ENCODE data around the gene MEF2B. TPM values are rescaled to one million over a fixed set of nuclear protein-coding genes. Genes with fewer than 3 reads are reported as not detected.
A peak's percentile ranks its signal among the peaks of the same experiment; 100 is the strongest.

Gene MEF2B
- total RNA-seq, 3 donors from 2014 or later = 1.5 to 3.0 (median 2.5) TPM

GRCh38 chr19:19167612-19168011 lies 2.5 kb downstream of the MEF2B start:
- Histone ChIP-seq H3K4me3 (no peak overlapping the region), H3K9me3 (no peaks in the 10 kb centered on the region), H3K4me1 (ENCODE audit: low read depth) (peaks cover 6% of the 10 kb centered on the region), H3K36me3 (ENCODE audit: low read depth) (no peaks in the 10 kb centered on the region)
- no peak for DNase-seq
- TF ChIP-seq CTCF (IDR thresholded peaks at IDR 0.05) = no peak
- no peak for ATAC-seq
- intact Hi-C loops (cut with DNase I, micrococcal nuclease) = no loop called here

GRCh38 chr19:19165396-19165795 lies 4.7 kb downstream of the MEF2B start:
- peaks cover 6% of the 10 kb centered on the region for H3K4me1 ChIP-seq (ENCODE audit: low read depth)
- TF ChIP-seq CTCF (IDR thresholded peaks at IDR 0.05) = no peak
- intact Hi-C loops (cut with DNase I, micrococcal nuclease) = no loop called here
- no peaks in the 10 kb centered on the region for H3K36me3 ChIP-seq (ENCODE audit: low read depth)
- no peak overlapping the region for H3K4me3 ChIP-seq
- ATAC-seq (no peak), DNase-seq (no peak)
- no peaks in the 10 kb centered on the region for H3K9me3 ChIP-seq

GRCh38 chr19:19162495-19162894 lies 7.6 kb downstream of the MEF2B start:
- Histone ChIP-seq H3K9me3 (no peaks in the 10 kb centered on the region), H3K4me3 (no peak overlapping the region), H3K4me1 (ENCODE audit: low read depth) (no peaks in the 10 kb centered on the region), H3K36me3 (ENCODE audit: low read depth) (no peaks in the 10 kb centered on the region)
- TF ChIP-seq CTCF (IDR thresholded peaks at IDR 0.05) = no peak
- ATAC-seq = no peak
- intact Hi-C loops (cut with DNase I, micrococcal nuclease) = no loop called here
- no peak for DNase-seq

- Histone ChIP-seq H3K4me1 (ENCODE audit: low read depth) (no peaks in the 10 kb centered on the region), H3K4me3 (no peak overlapping the region), H3K9me3 (no peaks in the 10 kb centered on the region), H3K36me3 (ENCODE audit: low read depth) (no peaks in the 10 kb centered on the region)
- intact Hi-C loops (cut with DNase I, micrococcal nuclease) = no loop called here
- no peak for DNase-seq
- no peak for TF ChIP-seq CTCF (IDR thresholded peaks at IDR 0.05)
- ATAC-seq = peak; percentile 44
Measured at GRCh38 chr19:19160461-19161035, 9.5 kb downstream of the MEF2B start.

- H3K36me3 ChIP-seq (ENCODE audit: low read depth) = no peaks in the 10 kb centered on the region
- no peaks in the 10 kb centered on the region for H3K4me1 ChIP-seq (ENCODE audit: low read depth)
- ATAC-seq (no peak), DNase-seq (no peak)
- intact Hi-C loops (cut with DNase I, micrococcal nuclease) = no loop called here
- H3K4me3 ChIP-seq = no peak overlapping the region
- no peaks in the 10 kb centered on the region for H3K9me3 ChIP-seq
- no peak for TF ChIP-seq CTCF (IDR thresholded peaks at IDR 0.05)
Measured at GRCh38 chr19:19159534-19159933, 10.5 kb downstream of the MEF2B start.

- Histone ChIP-seq H3K4me3 (no peak overlapping the region), H3K36me3 (ENCODE audit: low read depth) (no peaks in the 10 kb centered on the region), H3K9me3 (no peaks in the 10 kb centered on the region), H3K4me1 (ENCODE audit: low read depth) (no peaks in the 10 kb centered on the region)
- intact Hi-C loops (cut with DNase I, micrococcal nuclease) = no loop called here
- DNase-seq = no peak
- TF ChIP-seq CTCF (IDR thresholded peaks at IDR 0.05) = no peak
- no peak for ATAC-seq
Measured at GRCh38 chr19:19157808-19158207, 12.3 kb downstream of the MEF2B start.

Measured in mucosa of descending colon (tissue), 3 donors.